ENCODE data around the gene GALNT13. TPM values are rescaled to one million over a fixed set of nuclear protein-coding genes. Genes with fewer than 3 reads are reported as not detected.

Gene GALNT13
- total RNA-seq, 1 donor from 2014 or later, result 0.52 TPM

DNA sequence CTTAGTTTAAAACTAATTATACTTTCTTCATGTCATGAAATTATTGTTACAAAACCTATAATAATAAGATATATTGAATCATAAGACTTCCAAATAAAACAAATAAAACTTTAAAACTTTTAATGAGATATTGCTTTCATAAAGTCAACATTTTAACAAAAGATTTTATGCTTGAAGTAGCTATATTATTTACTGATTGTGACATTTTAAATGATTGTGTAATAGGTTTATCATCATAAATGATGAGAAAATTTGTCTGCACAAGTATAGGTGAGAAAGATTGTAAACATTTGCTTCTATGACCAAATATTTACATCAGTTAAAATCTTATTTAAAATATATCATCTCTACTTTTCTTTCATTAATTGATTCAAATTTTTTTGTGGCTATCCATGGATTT lies 5.1 kb upstream of the GALNT13 start:
- DNase-seq (ENCODE audit: low read depth), result no peak
- H3K4me3 ChIP-seq (ENCODE audit: low read depth, low read length), result no peak overlapping the region
- TF ChIP-seq, protein P1, sequence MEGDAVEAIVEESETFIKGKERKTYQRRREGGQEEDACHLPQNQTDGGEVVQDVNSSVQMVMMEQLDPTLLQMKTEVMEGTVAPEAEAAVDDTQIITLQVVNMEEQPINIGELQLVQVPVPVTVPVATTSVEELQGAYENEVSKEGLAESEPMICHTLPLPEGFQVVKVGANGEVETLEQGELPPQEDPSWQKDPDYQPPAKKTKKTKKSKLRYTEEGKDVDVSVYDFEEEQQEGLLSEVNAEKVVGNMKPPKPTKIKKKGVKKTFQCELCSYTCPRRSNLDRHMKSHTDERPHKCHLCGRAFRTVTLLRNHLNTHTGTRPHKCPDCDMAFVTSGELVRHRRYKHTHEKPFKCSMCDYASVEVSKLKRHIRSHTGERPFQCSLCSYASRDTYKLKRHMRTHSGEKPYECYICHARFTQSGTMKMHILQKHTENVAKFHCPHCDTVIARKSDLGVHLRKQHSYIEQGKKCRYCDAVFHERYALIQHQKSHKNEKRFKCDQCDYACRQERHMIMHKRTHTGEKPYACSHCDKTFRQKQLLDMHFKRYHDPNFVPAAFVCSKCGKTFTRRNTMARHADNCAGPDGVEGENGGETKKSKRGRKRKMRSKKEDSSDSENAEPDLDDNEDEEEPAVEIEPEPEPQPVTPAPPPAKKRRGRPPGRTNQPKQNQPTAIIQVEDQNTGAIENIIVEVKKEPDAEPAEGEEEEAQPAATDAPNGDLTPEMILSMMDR (conservative IDR thresholded peaks at IDR 0.05; ENCODE audit: low read depth, low read length), result no peak

DNA sequence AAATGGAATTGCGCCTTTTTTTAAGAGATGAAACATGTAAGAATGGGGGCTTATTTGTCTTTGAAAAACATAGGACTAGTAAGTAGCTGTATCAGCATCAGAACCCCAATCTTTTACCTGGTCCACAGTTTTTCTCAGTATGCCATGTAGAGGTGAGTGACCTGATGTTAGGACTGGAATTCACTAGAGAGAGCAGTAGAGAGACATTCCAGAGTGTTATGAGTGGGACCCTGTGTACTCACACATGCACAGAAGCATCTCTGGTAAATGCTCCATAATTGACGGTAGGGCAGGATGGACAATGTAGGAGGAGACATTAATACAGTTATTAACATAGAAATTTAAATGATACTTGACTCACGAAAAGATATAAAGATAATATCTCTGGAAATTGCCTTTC lies 1.4 kb upstream of the GALNT13 start:
- TF ChIP-seq, protein P1 (conservative IDR thresholded peaks at IDR 0.05; ENCODE audit: low read depth, low read length), result peak; percentile 46
- no peak for DNase-seq (ENCODE audit: low read depth)

DNA sequence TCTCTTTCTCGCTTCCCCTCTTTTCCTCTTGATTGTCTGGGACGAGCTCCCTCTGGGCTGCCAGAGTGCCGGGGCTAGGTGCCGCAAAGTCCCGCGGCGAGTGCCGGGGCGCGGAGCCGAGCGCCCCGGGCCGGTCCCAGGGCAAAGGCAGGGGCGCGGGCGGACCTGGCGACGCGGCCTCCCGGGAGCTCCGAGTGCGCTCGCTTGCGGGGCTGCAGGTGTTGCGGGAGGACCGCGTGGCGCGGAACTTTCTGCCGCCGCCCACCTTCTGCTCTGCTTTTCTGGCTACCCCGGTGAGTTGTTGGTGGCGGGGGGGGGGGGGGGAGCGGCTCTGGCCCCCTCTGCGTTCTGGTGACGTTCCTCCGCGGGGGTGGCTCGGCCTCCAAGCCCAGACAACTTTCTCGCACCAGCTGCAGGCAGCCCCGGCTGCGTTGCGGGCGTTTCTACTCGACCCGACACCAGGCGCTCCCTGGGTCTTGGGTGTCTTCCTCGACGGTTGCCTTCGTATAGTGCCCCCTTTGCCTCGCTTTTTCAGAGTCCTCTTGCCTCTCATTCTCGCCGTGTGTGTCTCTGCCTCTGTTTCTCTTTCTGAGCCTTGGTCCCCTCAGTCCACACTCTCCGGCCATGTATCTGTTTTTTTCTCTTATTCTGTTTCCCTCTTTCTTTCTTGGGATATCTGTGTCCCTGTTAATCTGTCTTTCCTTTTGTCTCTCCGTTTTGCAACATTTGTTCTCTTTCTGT lies 759 bp downstream of the GALNT13 start:
- TF ChIP-seq, protein P1 (conservative IDR thresholded peaks at IDR 0.05; ENCODE audit: low read depth, low read length), result no peak
- DNase-seq (ENCODE audit: low read depth), result no peak
- peak overlapping the region; percentile 14 for H3K4me3 ChIP-seq (ENCODE audit: low read depth, low read length)

More for the DNA sequence above, 1.4 kb upstream of the GALNT13 start:
- H3K4me3 ChIP-seq (ENCODE audit: low read depth, low read length), result no peak overlapping the region

DNA sequence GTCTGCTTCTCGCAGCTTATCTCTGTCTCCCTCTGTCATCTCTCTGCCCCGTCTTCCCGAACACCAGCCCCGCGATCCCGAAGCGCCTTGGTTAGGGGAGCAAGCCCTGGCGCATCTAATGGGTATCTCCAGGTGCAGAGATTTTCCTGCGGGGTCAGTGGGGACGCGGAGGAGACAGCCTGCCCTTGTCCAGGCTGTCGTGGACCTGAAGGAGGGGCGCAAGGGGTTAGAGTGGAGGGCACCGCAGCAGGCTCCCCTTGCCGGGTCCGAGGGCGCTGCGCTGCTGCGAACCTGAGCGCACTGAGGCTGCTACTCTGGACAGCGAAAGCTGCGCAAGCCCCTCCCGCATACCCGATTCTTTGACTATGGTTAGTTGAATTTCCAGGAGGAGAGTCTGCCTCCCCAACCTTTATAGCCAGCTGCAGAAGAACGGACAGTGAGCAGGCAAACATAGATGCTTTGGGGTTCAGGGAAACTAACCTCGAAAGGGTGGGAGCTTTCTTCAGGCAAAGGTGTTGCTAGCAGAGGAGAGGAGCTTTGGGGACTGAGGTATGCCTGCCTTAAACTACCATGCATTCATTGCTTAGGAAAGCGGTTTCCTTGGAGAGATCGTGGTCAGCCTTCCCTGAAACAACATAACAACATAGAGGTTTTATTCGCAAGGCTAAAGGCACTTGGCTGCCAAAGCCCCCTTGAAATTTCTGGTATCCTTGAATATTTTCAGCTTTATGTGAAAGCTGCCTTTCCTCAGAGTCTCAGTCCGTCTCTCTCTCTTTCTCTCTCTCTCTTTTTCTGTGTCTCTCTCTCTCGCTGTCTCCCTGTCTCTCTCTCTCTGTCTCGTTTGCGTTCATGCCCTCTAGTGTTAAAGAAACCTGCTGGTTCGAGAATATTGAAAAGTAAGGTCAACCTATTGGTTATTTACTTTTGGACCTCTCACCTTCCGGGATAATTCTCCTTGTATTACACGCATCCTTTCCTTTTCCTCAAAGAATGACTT lies 1.6 kb downstream of the GALNT13 start:
- H3K4me3 ChIP-seq (ENCODE audit: low read depth, low read length), result no peak overlapping the region
- TF ChIP-seq, protein P1 (conservative IDR thresholded peaks at IDR 0.05; ENCODE audit: low read depth, low read length), result no peak

DNA sequence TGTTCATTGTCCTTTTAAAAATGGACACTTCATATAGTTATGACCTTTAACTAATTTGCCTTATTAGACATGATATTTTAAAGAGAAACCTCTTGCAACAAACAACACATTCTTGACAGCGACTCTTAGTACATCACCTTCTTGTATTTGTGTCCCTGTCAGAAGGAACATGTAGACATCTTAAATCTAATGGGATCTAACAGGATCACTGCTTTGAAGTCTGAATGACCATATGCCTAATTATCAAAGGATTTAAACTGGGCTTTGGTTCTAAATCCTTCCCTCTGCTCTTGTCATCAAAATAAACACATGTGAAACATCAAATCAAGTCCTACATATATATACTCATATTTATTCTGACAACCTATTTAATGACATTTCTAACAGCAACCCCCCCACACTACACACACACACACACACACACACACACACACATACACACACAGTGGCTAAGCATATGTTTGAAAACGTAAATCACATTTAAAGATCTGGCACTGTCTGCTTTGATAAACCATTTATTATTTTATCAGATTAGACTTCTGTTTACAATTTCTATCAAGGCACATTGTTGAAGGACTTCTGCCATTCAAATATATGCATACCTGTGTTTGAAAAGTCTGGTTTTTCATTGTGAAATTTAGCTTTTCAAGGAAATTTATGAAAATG lies 4.2 kb downstream of the GALNT13 start:
- no peak for DNase-seq (ENCODE audit: low read depth)
- H3K4me3 ChIP-seq (ENCODE audit: low read depth, low read length), result no peak overlapping the region
- TF ChIP-seq, protein P1 (conservative IDR thresholded peaks at IDR 0.05; ENCODE audit: low read depth, low read length), result no peak

More for the DNA sequence above, 1.6 kb downstream of the GALNT13 start:
- no peak for DNase-seq (ENCODE audit: low read depth)

DNA sequence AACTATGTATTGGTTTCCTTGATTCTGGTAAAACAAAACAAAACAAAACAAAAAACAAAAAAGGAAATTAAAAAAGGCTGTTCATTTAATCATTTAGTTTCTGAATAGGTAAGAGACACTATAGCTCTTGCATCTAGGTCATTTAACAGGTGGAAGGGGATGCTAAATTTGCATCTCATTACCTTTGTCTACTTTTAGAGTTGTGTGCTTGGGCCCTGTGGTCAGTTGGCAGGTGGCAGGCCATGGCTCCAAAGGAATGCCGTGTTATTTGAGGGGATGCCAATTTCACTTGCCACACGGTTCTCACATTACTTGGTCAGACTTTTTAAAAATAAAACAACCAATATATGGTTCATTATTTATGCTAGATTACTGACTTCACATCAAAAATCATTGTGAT lies 9.2 kb downstream of the GALNT13 start:
- TF ChIP-seq, protein P1 (conservative IDR thresholded peaks at IDR 0.05; ENCODE audit: low read depth, low read length), result no peak
- H3K4me3 ChIP-seq (ENCODE audit: low read depth, low read length), result no peak overlapping the region
- DNase-seq (ENCODE audit: low read depth), result no peak
